GM04504 (cell line): ENCODE data around the gene CPA4.

Experiments
- DNase-seq: peaks from one replicate; pipeline ENCODE4 v3.0.0-alpha.2; 2012; ENCODE audit warnings: low read depth

Gene CPA4

DNA sequence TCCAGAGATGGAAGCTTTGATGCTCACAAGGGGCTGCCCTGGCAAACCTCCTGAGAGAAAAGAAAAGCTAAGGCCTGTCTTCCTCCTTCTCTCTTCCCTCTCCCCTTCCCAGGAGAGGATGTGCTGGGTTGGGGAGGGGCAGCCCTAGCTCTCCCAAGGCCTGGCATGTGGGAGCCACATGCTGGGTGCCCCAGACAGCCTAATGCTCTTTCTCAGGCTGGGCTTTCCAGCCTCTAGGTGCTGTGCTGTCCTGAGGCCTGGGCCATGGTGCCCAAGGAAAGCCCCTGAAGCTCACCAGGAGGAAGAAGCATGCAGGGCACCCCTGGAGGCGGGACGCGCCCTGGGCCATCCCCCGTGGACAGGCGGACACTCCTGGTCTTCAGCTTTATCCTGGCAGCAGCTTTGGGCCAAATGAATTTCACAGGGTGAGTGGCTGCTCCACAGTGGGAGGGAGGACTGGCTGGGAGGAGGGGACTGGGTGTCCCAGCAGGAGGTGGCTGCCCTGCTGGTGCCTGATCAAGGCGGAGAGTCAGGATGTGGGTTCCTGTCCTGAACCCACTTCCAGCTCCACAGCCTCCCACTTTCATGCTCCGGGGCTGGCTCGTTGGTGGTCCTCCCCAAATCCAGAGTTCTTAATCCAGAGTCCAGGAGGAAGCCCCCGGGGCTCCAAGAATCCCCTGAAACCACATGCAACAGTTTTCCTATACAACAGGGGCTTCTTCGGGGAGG, 53.4 kb downstream of the CPA4 start:
- no peak for DNase-seq

DNA sequence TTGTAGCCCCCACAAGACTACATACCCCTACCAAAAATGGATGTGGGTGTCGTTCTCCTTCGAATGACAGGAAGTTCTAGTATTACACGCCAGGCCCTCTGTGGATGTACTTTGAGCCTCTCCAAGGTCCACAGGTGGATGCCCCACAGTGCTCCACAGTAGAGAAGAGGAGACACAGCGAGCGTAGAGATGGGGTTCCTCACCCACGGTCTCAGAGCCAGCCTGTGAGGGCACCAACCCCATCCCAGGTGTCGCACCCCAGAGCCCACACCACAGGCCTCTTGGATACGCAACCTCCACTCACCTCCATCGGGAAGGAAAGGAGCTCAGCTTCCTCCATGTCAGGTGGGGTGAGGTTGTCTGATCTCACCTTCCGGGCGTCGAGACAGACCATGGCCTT, 54.0 kb downstream of the CPA4 start:
- no peak for DNase-seq

DNA sequence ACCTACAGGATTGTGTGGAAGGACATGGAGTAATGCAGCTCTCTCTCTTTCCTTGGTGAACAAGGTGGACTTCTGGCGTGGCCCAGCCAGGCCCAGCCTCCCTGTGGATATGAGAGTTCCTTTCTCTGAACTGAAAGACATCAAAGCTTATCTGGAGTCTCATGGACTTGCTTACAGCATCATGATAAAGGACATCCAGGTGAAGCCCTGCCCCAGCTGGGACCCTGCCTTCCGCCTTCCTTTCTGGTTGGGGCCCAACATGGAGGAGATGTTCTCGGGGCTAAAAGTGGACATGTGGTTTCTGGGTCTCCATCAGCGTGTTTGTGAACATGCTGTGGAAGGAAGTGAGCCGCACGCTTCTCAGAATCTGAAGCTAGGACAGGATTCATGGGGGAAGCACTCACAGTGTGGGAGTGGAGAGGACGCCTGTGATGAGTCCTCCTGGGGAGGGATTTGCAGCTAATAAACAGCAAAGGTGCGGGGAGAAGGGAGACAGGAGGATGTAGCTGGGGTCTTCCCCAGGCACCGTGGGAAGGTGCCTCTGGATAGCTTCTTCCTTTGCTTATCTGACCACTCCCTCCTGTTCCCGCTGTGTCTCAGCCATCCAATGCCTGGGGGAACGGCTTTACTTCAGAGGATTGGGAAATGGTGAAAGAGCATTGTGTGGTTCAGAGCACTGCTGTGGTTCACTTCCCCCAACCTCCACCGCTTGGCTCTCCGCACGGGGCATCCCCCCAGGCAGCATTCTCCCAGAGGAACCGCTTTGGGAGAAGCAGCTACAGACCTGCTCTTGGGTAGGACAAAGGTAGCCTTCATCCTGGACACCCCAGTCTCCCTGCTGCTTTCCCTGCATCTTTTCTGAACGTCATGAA, 57.2 kb downstream of the CPA4 start:
- no peak for DNase-seq

DNA sequence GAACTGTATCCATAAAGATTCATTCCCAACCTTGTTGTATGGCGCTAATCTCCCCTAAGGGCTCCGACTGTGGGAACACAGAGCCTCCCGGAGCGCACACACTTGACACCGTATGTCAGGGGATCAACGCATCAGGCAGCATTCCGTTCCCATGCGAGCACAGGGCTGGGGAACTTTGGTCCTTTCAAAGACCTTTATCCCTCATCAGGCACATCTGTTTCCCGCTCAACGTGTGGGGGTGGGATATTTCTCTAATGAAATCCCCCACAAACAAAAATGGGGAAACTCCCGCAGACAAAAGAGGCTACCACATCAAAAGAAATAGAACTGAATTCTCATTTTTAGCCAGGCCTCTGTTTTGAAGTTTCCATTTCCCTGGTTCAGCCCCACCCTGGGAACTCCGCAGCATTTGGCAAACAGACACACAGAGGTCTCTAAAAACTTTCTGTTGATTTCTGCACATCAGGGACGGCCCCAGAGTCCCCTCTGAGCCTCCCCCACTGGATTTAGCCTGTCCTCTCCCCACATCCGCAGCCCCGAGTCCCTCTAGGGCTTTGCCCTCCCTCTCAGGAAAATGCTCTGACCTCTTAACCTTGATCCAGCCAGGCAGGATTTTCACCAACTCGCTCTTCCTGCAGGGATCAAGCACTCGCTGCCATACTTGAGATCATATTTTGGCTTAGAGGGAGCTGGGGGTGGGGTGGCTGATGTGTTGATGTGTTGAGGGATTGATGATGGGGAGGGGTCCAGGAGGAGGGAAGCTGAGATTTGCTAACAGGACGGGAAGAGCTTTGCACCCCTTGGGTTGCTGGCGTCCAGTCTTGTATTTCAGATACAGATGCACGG, 58.2 kb downstream of the CPA4 start:
- DNase-seq, result no peak

DNA sequence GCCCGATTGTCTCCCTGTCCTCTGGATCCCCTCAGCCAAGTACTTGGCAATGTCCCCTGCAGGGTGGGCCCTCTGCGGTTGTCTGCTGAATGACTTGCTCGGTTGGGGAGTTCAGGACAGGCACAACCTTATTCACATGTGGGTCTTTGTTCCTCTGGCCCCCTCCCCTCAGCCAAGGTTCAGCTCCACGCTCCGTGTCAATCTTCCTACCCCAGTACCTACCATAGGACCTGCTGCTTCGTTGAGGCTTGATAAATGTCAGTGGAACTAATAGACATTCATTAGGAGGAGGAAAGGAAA, 58.8 kb downstream of the CPA4 start:
- no peak for DNase-seq

DNA sequence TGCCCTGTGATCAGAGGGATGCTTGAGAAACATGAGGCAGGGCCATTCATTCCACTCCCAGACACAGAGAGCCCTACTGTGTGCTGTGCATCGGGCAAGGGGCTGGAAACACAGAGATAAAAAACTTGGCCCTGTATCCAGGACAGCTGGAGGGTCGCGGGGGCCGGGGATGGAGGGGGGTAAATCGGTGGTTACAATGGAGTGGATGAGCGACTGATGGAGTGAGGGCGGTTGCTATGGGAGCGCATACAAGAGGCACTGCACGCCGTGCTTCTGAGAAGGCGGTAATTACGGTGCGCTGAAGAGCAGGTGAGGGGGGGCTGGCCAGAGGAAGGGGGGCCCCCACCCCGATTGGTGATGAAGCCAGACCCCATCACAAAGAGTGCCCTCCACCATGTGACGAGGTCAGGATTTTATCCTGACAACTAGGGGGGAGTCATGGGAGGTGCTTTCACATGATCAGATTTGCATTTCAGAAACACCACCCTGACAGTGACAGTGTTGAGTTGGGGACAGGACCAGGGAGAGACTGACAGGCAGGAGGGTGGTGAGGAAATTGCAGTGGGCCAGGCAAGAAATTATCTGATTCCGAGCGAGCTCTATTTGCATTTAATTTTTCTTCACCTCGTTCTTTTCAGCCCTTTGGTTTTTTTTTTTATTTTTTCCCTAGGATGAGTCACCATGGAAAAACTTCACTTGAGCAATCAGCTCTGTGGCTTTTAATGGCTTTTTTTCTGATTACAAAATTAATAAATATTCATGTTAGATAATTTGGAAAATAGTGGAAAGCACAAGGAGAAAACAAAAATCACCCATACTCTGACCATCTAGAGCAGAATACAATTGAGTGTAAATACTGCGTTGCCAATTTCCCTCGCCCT, 59.5 kb downstream of the CPA4 start:
- DNase-seq, result peak; percentile 41

DNA sequence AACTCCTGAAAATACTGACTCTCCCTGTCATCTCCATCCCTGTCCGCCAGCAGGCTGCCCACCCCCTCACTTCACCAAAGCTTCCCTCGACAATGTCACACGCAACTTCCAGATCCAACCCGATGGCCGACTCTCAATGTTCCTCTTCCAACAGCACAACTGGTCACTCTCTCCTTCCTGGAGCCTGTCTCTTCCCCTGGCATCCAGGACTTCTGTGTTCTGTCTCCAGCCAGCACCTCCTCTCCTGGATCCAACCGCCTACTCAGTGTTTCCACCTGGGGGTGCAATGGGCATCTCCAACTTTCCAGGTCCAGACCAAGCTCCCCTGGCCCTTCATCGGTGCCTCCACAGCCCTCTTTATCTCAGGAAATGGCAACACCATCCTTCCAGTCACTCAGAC, 60.2 kb downstream of the CPA4 start:
- DNase-seq, result no peak

DNA sequence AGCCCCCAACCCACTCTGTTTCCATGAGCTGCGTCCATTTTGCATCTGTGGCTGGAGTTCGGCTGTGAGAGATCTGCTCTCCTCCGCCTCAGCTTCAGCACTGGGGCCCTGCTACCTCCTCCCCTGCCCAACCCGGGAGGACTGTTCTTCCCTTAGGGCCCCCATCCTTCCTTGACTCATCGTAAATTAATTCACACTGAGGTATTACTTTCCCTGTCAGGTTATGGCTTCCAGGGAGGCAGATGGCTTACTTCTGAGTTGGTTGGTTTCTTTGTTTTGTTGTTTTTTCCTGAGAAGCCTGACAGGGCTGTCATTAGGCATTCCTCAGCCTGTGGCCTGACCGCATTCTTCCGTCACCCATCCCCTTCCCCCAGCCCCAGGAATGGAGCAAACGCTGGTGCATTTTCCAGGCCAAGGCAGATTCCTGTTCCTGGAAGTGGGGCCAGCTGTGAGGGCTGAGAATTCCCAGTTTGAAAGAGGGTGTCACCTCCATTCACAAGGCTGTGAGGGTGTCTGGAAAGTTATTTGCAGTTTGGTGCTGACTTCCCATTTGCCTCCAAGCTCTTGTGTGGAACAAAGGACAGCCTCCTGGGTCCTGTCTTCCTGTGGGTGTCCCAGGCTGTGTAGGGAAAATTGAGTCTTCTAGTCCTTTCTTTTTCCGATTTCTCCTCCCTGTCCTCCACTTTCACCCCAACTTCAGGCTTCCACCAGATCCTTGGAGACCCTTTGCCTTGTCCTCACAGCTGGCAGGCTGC, 63.3 kb downstream of the CPA4 start:
- peak; percentile 94 for DNase-seq

DNA sequence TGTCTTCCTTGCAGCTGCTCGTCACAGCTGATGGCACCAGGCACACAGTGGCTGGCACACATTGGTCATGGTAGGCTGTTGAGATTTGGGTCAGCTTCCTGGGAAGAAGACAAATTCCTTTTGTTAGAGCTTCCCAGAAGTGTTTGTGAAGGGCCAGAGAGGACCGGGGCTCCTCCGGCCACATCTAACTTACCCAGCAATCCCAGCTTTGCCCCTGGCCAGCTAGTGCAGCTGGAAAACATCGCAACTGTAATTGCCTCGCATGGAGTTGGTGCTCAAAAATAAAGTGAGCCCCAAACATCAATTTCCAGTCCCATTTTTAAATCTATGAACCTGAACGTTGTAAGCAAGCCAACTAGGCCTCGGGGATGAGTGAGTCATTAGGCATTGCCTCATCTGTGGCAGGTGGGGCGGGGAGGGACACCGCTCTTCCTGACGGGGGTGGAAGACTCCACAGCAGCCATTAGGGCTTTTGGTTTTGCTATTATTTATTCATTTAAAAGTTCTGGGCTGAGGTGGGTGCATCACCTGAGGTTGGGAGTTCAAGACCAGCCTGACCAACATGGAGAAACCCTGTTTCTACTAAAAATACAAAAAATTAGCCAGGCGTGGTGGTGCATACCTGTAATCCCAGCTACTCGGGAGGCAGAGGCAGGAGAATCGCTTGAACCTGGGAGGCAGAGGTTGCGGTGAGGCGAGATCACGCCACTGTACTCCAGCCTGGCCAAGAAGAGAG, 64.1 kb downstream of the CPA4 start:
- DNase-seq, result peak; percentile 66

DNA sequence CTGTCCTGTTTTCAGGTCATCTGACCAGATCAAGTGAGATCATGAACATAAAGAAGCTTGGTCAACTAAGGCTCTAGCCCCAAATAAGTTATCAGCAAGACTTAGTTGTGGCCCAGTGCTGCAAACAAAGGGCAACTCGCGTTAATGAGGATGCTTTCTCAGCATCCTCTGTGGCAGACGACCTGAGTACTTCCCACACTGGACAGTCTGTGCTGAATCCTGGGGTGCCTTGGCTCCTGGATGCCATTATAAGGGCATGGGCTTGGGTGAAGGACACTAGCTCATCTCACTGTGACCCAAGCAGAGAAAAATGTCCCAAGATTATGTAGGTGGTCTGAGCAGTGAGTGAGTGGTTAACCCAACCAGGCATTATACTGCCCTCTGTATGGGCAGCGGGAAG, 65.5 kb downstream of the CPA4 start:
- no peak for DNase-seq

DNA sequence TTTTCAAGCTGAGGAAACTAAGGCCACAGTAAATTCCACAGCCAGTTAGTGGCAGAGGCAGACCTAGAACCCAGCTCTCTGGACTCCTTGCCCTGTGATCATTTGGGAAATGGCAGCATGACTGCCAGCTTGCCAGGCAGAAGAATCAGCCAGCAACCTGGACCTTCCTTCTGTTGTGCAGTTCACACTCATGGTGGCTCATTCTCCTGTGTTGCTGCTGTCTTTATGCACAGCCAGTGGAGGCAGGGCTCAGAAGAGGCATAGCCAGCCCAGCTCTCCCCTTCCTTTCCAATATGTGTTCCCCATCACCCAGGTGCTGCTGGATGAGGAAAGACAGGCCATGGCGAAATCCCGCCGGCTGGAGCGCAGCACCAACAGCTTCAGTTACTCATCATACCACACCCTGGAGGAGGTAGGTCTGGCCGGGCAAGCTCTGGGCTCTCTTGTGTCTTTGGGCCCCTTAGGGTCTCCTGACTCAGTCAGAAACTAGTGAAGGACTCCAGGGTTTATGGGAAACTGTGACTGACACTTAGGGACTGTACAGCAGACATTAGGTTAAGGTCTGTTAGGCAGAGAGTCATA, 66.4 kb downstream of the CPA4 start:
- DNase-seq, result no peak

DNA sequence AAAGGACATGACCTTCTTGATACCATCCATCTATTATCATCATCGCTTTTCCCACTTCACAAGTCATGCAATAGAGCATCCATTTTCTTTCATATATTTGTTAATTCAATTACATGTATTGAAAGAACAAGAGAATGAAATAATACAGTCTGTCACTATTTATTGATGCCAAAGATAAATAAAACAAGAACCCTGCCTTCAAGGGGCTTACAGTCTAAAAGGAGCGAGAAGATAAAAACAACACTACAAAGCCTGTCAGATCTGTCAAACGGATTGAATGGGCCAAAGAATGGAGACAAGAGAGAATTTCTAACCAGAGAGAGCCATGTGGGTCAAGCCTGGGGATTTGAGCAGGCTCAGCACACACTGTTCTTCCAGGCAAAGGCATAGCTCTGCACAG, 67.6 kb downstream of the CPA4 start:
- no peak for DNase-seq

DNA sequence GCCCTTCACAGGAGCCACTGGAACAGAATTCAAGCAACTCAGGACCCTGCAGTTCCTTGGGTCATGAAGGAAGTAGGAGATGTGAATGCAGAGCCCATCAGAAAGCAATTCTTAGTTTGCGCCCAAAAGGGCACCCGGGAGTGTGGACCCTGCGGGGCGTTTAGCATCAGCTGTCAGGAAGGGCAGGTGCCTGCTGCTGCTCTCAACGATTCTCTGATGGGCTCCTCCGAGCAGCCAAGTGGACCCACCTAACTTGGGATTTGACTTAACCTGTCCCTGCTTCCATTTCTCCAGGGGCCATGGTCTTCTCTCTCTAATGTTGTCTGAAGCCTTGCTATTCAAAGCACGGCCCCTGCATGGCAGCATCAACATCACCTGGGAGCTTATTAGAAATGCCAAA, 68.7 kb downstream of the CPA4 start:
- DNase-seq, result no peak

DNA sequence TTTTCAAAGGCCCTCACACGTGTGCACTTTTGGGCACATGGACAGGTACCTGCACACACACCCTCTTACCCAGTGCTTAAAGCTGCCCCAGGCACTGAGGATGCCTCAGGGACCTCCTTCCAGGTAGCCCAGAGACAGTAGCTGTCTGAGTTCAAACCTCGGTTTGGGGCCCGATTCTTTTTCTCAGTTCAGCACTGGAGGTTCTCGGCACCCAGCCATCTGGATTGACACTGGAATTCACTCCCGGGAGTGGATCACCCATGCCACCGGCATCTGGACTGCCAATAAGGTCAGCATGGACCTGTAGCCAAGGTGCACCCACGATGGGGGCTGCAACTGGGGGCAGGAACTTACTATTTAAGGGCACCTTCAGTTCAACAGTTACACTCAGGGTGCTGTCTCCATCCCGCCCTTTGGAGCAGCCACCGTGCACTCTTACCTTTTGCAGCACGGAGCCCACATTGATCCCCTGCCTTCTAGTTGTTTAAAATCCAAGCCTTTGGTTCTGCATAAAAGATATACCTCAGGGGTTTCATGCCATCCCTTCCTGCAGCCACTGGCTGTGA, 69.4 kb downstream of the CPA4 start:
- DNase-seq, result no peak

DNA sequence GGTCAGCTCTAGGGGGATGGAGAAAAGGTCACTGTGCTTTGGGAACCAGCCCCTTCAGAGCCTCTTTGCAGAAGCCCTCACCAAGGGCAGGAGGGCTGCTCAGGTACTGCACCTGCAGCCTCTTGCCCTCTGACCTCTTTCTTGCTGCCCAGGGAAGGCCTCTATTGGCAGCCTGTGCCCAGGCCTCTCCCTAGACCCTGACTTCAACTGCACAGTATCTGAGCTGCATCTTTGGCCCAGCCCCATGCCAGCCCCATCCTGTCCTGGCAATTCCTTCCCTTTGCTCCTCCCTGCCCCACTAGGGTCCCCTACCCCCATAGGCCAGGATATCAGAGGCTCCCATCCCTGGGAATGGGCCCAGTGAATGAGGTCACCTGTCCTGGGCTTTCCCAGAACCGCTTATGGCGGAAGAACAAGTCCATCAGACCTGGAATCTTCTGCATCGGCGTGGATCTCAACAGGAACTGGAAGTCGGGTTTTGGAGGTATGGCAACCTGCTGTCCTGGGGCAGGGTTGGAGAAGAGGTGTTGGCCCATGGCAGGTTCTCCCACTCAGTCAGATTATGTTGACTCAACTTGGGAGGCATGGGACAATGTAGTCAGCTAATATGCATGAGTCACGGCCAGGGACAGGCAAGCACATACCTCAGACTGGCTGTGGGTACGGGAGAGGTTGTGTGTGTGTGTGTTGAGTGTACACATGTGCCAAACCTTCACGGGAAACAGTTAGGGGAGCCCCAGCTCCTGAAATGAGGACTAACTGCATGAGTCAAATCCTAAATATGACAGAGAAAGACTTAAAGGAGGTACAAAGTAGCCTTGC, 70.3 kb downstream of the CPA4 start:
- peak; percentile 88 for DNase-seq

DNA sequence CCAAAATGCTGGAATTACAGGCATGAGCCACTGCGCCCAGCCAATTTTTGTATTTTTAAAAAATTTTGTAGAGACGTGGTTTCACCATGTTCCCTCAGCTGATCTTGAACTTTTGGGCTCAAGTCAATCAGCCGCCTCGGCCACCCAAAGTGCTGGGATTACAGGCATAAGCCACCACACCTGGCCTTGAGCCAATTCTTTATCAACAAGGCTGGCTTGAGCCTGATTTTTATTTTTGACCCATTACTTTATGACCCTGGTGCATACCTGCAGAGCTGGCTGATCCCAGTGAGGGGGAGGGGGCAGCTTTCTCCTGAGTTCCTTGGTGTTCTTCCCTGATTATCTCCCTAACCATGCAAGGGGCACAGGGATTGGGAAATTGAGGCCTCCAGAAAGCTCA, 71.5 kb downstream of the CPA4 start:
- DNase-seq, result no peak

DNA sequence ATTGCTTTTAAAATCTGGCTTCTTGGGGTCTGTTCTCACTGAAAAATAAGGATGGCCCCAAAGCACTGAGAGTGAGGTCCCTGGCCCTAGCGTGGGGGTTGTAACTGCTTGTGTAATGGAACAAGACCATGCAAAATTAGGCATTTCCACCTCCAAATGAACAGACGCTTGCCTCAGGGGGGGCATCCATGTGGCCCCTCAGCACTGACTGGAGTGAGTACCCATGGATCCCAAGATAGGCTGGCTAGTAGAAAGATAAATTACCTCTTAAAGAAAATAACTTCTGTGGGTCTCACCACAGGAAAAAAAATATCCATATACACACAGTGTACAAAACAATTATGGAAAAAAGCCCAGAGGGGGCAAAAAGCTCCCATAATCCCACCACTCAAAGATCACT, 72.1 kb downstream of the CPA4 start:
- DNase-seq, result no peak

DNA sequence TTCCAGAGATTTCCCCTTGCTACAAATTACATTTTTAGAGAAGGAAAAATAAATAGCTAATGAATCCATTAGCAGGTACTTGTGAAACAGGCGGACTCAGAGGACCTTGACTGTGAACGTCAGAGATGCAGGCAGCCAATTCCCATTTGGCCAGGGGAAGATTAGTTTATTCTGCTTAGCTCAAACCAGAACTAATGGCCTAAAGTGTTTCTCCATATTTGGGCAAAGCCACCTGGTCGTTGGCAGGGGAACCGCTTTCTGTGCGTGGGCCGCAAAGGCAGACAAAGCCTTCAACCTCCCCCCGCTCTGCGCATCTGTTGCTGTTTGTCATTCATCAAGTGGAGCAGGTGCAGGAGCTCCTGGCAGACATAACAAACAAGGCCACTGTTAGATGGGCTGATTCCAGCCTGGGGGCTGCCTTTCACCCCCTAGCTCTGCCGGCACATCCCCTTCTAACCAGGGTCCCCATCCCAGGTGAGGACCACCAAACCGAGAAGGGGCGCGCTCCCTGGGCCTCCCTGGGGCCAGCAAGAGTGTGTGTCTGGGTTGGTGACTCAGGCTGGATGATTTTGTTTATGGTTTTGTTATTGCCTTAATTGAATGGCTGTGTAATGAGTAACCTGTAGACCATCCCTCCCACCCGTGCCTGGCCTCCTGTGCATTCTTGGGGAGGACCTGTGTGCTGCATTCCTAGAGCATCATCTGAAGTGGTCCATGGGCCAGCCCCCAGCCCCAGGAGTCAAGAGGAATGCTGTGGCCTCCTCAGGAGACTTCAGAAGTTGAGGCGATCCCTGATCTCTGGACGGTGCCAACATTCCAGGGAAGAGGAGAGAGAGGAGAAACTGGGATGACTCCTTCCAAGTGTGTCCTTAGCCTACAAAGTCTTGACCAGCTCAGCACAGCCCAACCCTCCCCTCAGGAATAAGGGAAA, 72.8 kb downstream of the CPA4 start:
- peak; percentile 61 for DNase-seq
